HepG2 (cell line): ENCODE results near the gene ATRN. TPM values are rescaled to one million over a fixed set of nuclear protein-coding genes. Genes with fewer than 3 reads are reported as not detected.

ENCODE experiments used
- ASH2L ChIP-seq: fragments of 300-600, 200-600 bp; sonication (generic); IDR thresholded peaks from 2 replicates; pipeline ENCODE4 v1.7.0; 2017; ENCODE audit warnings: low read depth, mild to moderate bottlenecking, moderate library complexity, mixed read lengths, low read length; ENCODE audit not compliant: insufficient read length
- EEA1 ChIP-seq: sonication (generic); formaldehyde crosslinking; IDR thresholded peaks from 2 replicates; pipeline ENCODE4 v1.5.1; 2020; ENCODE audit warnings: mild to moderate bottlenecking, missing genetic modification reagents, borderline replicate concordance
- ESRRA ChIP-seq: sonication (generic); formaldehyde crosslinking; IDR thresholded peaks from 2 replicates; pipeline ENCODE4 v1.5.1; 2020; ENCODE audit warnings: mild to moderate bottlenecking, low read depth, missing genetic modification reagents
- FOXK1 ChIP-seq: sonication (generic); formaldehyde crosslinking; IDR thresholded peaks from 2 replicates; pipeline ENCODE4 v1.4.0; 2020; ENCODE audit warnings: low read depth, missing genetic modification reagents, borderline replicate concordance
- HDAC2 ChIP-seq: sonication (generic); formaldehyde crosslinking; IDR thresholded peaks from 2 replicates; pipeline ENCODE4 v1.4.0; 2020; ENCODE audit warnings: missing genetic modification reagents
- HIVEP1 ChIP-seq: sonication (generic); formaldehyde crosslinking; IDR thresholded peaks from 2 replicates; pipeline ENCODE4 v1.4.0; 2020; ENCODE audit warnings: mild to moderate bottlenecking, missing genetic modification reagents
- HOXA3 ChIP-seq: sonication (generic); formaldehyde crosslinking; IDR thresholded peaks from 2 replicates; pipeline ENCODE4 v1.5.0; 2020; ENCODE audit warnings: missing genetic modification reagents
- HOXD1 ChIP-seq: sonication (generic); formaldehyde crosslinking; IDR thresholded peaks from 2 replicates; pipeline ENCODE4 v1.5.0; 2020; ENCODE audit warnings: missing genetic modification reagents
- JUN ChIP-seq: sonication (generic); formaldehyde crosslinking; IDR thresholded peaks from 2 replicates; pipeline ENCODE4 v1.4.0; 2020; ENCODE audit warnings: mild to moderate bottlenecking, missing genetic modification reagents
- KDM2A ChIP-seq: sonication (generic); formaldehyde crosslinking; IDR thresholded peaks from 2 replicates; pipeline ENCODE4 v1.4.0; 2020; ENCODE audit warnings: low read depth, missing genetic modification reagents, borderline replicate concordance
- MEF2D ChIP-seq: sonication (generic); formaldehyde crosslinking; IDR thresholded peaks from 2 replicates; pipeline ENCODE4 v1.5.1; 2020; ENCODE audit warnings: mild to moderate bottlenecking, missing genetic modification reagents
- NCOA5 ChIP-seq: sonication (generic); formaldehyde crosslinking; IDR thresholded peaks from 2 replicates; pipeline ENCODE4 v1.4.0; 2020; ENCODE audit warnings: missing genetic modification reagents
- NCOR1 ChIP-seq: fragments of 200-600 bp; sonication (generic); IDR thresholded peaks from 2 replicates; pipeline ENCODE4 v1.7.0; 2017; ENCODE audit warnings: antibody characterized with exemption, low read length, borderline replicate concordance
- SETDB1 ChIP-seq: sonication (generic); formaldehyde crosslinking; IDR thresholded peaks from 2 replicates; pipeline ENCODE4 v1.5.1; 2020; ENCODE audit warnings: missing genetic modification reagents, mild to moderate bottlenecking, borderline replicate concordance
- TOE1 ChIP-seq: sonication (generic); formaldehyde crosslinking; IDR thresholded peaks from 2 replicates; pipeline ENCODE4 v1.4.0; 2020; ENCODE audit warnings: mild to moderate bottlenecking, missing genetic modification reagents
- ZBTB7A ChIP-seq: sonication (generic); formaldehyde crosslinking; IDR thresholded peaks from 2 replicates; pipeline ENCODE4 v1.8.0; 2022; ENCODE audit warnings: mild to moderate bottlenecking, missing genetic modification reagents
- ZBTB8A ChIP-seq: sonication (generic); formaldehyde crosslinking; IDR thresholded peaks from 2 replicates; pipeline ENCODE4 v1.4.0; 2020; ENCODE audit warnings: mild to moderate bottlenecking, low read depth, missing genetic modification reagents, borderline replicate concordance
- ZFP36L2 ChIP-seq: sonication (generic); formaldehyde crosslinking; IDR thresholded peaks from 2 replicates; pipeline ENCODE4 v1.4.0; 2020; ENCODE audit warnings: missing genetic modification reagents
- ZNF543 ChIP-seq: sonication (generic); formaldehyde crosslinking; IDR thresholded peaks from 2 replicates; pipeline ENCODE4 v1.4.0; 2020; ENCODE audit warnings: mild to moderate bottlenecking, missing genetic modification reagents
- ZNF547 ChIP-seq: sonication (generic); formaldehyde crosslinking; IDR thresholded peaks from 2 replicates; pipeline ENCODE4 v1.5.1; 2020; ENCODE audit warnings: mild to moderate bottlenecking, missing genetic modification reagents
- ZNF552 ChIP-seq: sonication (generic); formaldehyde crosslinking; IDR thresholded peaks from 2 replicates; pipeline ENCODE4 v1.9.0; 2022; ENCODE audit warnings: missing genetic modification reagents, mild to moderate bottlenecking, borderline replicate concordance
- ZNF598 ChIP-seq: sonication (generic); formaldehyde crosslinking; IDR thresholded peaks from 2 replicates; pipeline ENCODE4 v1.5.1; 2020; ENCODE audit warnings: mild to moderate bottlenecking, missing genetic modification reagents, borderline replicate concordance
- ZNF782 ChIP-seq: sonication (generic); formaldehyde crosslinking; IDR thresholded peaks from 2 replicates; pipeline ENCODE4 v1.4.0; 2020; ENCODE audit warnings: missing genetic modification reagents, mild to moderate bottlenecking, borderline replicate concordance
- polyA plus RNA-seq, 8 experiments: library from polyadenylated mRNA; depleted of rRNA in 3 of 8; stranded (reverse) in 7 of 8; unstranded in 1 of 8; fragments of >200 nt; fragmentation: Illumina TruSeq in 4 of 8; extraction: Trizol in 4 of 8; gene quantifications; 2 replicates each; pipeline versions ENCODE4 v1.2.1 to v1.2.3, GENCODE V29; 2011 to 2016; ENCODE audit warnings: low read depth in 4 of 8, missing spikeins in 1 of 8, mixed read lengths in 1 of 8; ENCODE audit not compliant: insufficient read depth in 1 of 8
- total RNA-seq, 5 experiments: library from RNA; depleted of rRNA; stranded (reverse); fragments of >200 nt; fragmentation: Illumina TruSeq; extraction: Trizol; gene quantifications; 2 replicates each; pipeline ENCODE4 v1.2.3, GENCODE V29; 2016; ENCODE audit warnings: low read depth in 1 of 5
- TF ChIP-seq, protein P1 (sequence below): sonication (generic); formaldehyde crosslinking; IDR thresholded peaks from 2 replicates; pipeline ENCODE4 v1.5.0; 2020; ENCODE audit warnings: mild to moderate bottlenecking, missing genetic modification reagents, moderate library complexity
- TF ChIP-seq, protein P2 (sequence below): sonication (generic); formaldehyde crosslinking; IDR thresholded peaks from 2 replicates; pipeline ENCODE4 v1.4.0; 2020; ENCODE audit warnings: missing genetic modification reagents, borderline replicate concordance
- TF ChIP-seq, protein P3 (sequence below): IDR thresholded peaks from 2 replicates; pipeline ENCODE4 v1.6.1; 2016; ENCODE audit warnings: missing compliant biosample characterization, missing genetic modification reagents, borderline replicate concordance
- TF ChIP-seq, protein P4 (sequence below): IDR thresholded peaks from 2 replicates; pipeline ENCODE4 v1.6.1; 2016; ENCODE audit warnings: missing genetic modification reagents, missing compliant biosample characterization

ATRN gene
- total and polyA plus RNA-seq, 2 of the 13 experiments (the other 11 are each of a cell fraction or from before 2014, with no cell fraction given), result 44.2 to 81.1 TPM

DNA sequence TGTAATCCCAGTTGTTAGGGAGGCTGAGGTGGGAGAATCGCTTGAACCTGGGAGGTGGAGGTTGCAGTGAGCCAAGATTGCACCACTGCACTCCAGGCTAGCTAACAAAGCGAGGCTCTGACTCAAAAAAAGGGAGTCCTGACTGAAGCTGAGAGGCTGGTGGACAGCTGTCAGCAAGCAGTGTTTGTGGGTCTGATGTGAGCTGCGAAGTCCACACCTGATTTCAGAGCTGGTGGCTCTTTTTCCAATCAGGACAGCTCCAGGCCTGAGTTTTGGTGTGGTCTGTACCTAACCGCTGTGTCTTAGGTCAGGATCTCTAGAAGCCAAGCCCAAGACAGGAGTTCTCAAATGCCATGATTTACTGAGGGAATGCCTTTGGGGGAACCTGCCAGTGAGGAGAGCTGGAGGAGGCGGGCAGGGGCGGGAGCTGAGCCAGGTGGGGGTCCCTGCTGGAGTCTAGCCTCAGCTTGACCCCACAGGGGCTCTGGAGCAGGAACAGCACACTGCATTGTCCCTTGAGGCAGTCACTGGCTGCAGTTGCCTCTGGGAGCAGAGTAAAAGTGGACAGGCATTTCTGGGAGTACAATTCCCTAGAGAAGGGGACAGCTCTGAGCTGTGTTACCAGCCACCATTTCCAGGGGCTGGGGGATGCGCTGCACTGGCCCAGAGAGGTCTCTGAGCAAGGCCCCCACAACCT lies 187.3 kb downstream of the ATRN start (continued):
- TF ChIP-seq ZNF547 (CRISPR knock-in tag) (0 out of 2 replicates have a peak, but pooled peaks have one; percentile 5), ZFP36L2 (CRISPR knock-in tag) (no peak), HOXD1 (CRISPR knock-in tag) (peak; percentile 36; the same call in 1 of the 2 replicates), SETDB1 (CRISPR knock-in tag) (no peak), ZNF598 (CRISPR knock-in tag) (no peak), ZNF552 (CRISPR knock-in tag) (no peak), NCOA5 (CRISPR knock-in tag) (no peak), ASH2L (no peak), ZNF782 (CRISPR knock-in tag) (0 out of 2 replicates have a peak, but pooled peaks have one; percentile 13), KDM2A (CRISPR knock-in tag) (no peak), TOE1 (CRISPR knock-in tag) (no peak), ZNF543 (CRISPR knock-in tag) (no peak), FOXK1 (CRISPR knock-in tag) (no peak), MEF2D (CRISPR knock-in tag) (no peak), ZBTB8A (no peak), ZBTB7A (CRISPR knock-in tag) (no peak), HIVEP1 (CRISPR knock-in tag) (peak; percentile 42; the same call in 1 of the 2 replicates), ESRRA (CRISPR knock-in tag) (no peak), HDAC2 (no peak), HOXA3 (CRISPR knock-in tag) (0 out of 2 replicates have a peak, but pooled peaks have one; percentile 9), JUN (no peak), NCOR1 (no peak), EEA1 (CRISPR knock-in tag) (no peak)
- TF ChIP-seq, protein P1, sequence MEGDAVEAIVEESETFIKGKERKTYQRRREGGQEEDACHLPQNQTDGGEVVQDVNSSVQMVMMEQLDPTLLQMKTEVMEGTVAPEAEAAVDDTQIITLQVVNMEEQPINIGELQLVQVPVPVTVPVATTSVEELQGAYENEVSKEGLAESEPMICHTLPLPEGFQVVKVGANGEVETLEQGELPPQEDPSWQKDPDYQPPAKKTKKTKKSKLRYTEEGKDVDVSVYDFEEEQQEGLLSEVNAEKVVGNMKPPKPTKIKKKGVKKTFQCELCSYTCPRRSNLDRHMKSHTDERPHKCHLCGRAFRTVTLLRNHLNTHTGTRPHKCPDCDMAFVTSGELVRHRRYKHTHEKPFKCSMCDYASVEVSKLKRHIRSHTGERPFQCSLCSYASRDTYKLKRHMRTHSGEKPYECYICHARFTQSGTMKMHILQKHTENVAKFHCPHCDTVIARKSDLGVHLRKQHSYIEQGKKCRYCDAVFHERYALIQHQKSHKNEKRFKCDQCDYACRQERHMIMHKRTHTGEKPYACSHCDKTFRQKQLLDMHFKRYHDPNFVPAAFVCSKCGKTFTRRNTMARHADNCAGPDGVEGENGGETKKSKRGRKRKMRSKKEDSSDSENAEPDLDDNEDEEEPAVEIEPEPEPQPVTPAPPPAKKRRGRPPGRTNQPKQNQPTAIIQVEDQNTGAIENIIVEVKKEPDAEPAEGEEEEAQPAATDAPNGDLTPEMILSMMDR, result peak; percentile 24; the same call in 1 of the 2 replicates
- TF ChIP-seq, protein P2, sequence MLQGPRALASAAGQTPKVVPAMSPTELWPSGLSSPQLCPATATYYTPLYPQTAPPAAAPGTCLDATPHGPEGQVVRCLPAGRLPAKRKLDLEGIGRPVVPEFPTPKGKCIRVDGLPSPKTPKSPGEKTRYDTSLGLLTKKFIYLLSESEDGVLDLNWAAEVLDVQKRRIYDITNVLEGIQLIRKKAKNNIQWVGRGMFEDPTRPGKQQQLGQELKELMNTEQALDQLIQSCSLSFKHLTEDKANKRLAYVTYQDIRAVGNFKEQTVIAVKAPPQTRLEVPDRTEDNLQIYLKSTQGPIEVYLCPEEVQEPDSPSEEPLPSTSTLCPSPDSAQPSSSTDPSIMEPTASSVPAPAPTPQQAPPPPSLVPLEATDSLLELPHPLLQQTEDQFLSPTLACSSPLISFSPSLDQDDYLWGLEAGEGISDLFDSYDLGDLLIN (CRISPR knock-in tag), result no peak
- TF ChIP-seq, protein P3, sequence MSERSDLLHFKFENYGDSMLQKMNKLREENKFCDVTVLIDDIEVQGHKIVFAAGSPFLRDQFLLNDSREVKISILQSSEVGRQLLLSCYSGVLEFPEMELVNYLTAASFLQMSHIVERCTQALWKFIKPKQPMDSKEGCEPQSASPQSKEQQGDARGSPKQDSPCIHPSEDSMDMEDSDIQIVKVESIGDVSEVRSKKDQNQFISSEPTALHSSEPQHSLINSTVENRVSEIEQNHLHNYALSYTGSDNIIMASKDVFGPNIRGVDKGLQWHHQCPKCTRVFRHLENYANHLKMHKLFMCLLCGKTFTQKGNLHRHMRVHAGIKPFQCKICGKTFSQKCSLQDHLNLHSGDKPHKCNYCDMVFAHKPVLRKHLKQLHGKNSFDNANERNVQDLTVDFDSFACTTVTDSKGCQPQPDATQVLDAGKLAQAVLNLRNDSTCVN, result no peak
- TF ChIP-seq, protein P4, sequence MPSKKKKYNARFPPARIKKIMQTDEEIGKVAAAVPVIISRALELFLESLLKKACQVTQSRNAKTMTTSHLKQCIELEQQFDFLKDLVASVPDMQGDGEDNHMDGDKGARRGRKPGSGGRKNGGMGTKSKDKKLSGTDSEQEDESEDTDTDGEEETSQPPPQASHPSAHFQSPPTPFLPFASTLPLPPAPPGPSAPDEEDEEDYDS, result no peak
